Astrocyte (in vitro differentiated cells and primary cell): ENCODE measurements around the gene ADM.

ENCODE experiments used
- EZH2 ChIP-seq: IDR thresholded peaks from 2 replicates; pipeline ENCODE4 v1.6.1; 2012; ENCODE audit warnings: mild to moderate bottlenecking, low read length, inconsistent platforms; ENCODE audit not compliant: insufficient read depth
- TF ChIP-seq, protein P1 (sequence below): IDR thresholded peaks from 2 replicates; pipeline ENCODE4 v1.5.1; 2011; ENCODE audit warnings: low read depth, mild to moderate bottlenecking, inconsistent platforms, low read length, moderate library complexity; ENCODE audit not compliant: insufficient read depth

DNA sequence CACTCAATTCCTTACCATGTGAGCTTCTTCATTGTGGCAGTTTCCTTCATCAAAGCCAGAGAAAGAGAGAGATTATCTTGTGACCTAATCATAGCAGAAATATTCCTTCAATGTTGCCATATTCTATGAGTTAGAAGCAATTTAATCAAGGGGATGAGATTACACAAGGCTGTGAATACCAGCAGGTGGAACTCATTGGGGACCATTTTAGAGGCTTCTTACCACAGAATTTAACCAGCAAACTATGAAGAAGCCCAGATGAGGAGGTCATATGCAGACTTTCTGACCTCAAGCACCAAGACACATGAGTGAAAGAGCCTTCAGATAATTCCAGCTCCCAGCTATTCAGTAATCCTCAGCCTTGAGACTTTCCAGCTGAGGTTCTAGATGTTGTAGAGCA, 51.3 kb downstream of the ADM start:
- TF ChIP-seq, protein P1, sequence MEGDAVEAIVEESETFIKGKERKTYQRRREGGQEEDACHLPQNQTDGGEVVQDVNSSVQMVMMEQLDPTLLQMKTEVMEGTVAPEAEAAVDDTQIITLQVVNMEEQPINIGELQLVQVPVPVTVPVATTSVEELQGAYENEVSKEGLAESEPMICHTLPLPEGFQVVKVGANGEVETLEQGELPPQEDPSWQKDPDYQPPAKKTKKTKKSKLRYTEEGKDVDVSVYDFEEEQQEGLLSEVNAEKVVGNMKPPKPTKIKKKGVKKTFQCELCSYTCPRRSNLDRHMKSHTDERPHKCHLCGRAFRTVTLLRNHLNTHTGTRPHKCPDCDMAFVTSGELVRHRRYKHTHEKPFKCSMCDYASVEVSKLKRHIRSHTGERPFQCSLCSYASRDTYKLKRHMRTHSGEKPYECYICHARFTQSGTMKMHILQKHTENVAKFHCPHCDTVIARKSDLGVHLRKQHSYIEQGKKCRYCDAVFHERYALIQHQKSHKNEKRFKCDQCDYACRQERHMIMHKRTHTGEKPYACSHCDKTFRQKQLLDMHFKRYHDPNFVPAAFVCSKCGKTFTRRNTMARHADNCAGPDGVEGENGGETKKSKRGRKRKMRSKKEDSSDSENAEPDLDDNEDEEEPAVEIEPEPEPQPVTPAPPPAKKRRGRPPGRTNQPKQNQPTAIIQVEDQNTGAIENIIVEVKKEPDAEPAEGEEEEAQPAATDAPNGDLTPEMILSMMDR, result no peak
- no peak for TF ChIP-seq EZH2
